ENCODE data around the gene OR1J1.

DNA sequence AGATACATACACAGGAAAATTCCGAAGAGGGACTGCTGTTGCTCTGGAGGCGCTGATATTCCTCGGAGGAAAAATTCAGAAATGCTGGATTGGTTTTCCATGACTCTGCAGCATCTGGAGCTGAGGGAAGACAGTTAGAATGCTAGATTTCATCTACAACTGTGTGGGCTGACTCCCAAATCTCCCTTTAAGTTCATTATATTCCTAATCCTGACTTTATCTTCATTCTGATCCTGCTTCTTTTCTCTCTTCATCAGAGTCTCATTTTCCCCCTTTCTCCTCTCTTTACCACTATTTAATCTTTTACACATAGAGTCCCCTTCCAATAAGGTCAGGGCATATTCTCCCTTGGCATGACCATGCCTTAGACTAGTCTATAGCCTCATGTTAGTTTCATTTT lies 49.5 kb upstream of the OR1J1 start, which contains the start of gene OR1N1:
- TF ChIP-seq, protein P1, sequence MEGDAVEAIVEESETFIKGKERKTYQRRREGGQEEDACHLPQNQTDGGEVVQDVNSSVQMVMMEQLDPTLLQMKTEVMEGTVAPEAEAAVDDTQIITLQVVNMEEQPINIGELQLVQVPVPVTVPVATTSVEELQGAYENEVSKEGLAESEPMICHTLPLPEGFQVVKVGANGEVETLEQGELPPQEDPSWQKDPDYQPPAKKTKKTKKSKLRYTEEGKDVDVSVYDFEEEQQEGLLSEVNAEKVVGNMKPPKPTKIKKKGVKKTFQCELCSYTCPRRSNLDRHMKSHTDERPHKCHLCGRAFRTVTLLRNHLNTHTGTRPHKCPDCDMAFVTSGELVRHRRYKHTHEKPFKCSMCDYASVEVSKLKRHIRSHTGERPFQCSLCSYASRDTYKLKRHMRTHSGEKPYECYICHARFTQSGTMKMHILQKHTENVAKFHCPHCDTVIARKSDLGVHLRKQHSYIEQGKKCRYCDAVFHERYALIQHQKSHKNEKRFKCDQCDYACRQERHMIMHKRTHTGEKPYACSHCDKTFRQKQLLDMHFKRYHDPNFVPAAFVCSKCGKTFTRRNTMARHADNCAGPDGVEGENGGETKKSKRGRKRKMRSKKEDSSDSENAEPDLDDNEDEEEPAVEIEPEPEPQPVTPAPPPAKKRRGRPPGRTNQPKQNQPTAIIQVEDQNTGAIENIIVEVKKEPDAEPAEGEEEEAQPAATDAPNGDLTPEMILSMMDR (conservative IDR thresholded peaks at IDR 0.05 in 1 of 2, IDR thresholded peaks at IDR 0.05 in 1 of 2; ENCODE audit: low read depth in 1 of 2, low read length in 2 of 2): no peak
- no peak for TF ChIP-seq EZH2 (IDR thresholded peaks at IDR 0.05; ENCODE audit: low read length, missing control alignments)

All from fibroblast of lung (primary cell).